Activated naive CD8-positive, alpha-beta T cell treated with anti-CD3 and anti-CD28 coated beads, Interleukin-2, amount 10 ng/mL, durations not matched to agents 7 days and 5 days (primary cell): ENCODE results near the gene NCOA7. TPM values are rescaled to one million over a fixed set of nuclear protein-coding genes. Genes with fewer than 3 reads are reported as not detected.

Source experiments
- ATAC-seq: fragments of 150-1000 bp; cut with Tn5 transposase; one replicate; pipeline ENCODE4 v1.10.0; 2021; ENCODE audit warnings: low read depth, moderate library complexity
- POLR2A ChIA-PET: fragments of 350-600 bp; sonication (Branson Sonifier 250); formaldehyde crosslinking; loops from one replicate; lab custom pipeline; 2021; ENCODE audit warnings: antibody characterized with exemption; lab: Charles Lee
- DNase-seq: peaks from one replicate; pipeline ENCODE4 v3.0.0; 2021
- H3K27ac Mint-ChIP-seq: one replicate; pipeline ENCODE4 v1.8.0; 2022; ENCODE audit warnings: mild to moderate bottlenecking, mixed read lengths
- H3K27me3 Mint-ChIP-seq: one replicate; pipeline ENCODE4 v1.8.0; 2022; ENCODE audit warnings: mild to moderate bottlenecking, moderate library complexity, mixed read lengths
- H3K36me3 Mint-ChIP-seq: one replicate; pipeline ENCODE4 v1.8.0; 2021; ENCODE audit warnings: mild to moderate bottlenecking, mixed read lengths
- H3K4me1 Mint-ChIP-seq: one replicate; pipeline ENCODE4 v1.8.0; 2021; ENCODE audit warnings: mixed read lengths
- H3K4me3 Mint-ChIP-seq: one replicate; pipeline ENCODE4 v1.8.0; 2022; ENCODE audit warnings: mild to moderate bottlenecking, moderate library complexity, mixed read lengths
- H3K9me3 Mint-ChIP-seq: one replicate; pipeline ENCODE4 v1.8.0; 2021; ENCODE audit warnings: mixed read lengths
- total RNA-seq, 2 experiments: library from RNA; stranded (reverse); gene quantifications; one replicate each; pipeline ENCODE4 v1.2.3, GENCODE V29; 2021

Gene NCOA7
- total RNA-seq, 2 experiments from 2014 or later: 51.1 to 58.6 TPM

DNA sequence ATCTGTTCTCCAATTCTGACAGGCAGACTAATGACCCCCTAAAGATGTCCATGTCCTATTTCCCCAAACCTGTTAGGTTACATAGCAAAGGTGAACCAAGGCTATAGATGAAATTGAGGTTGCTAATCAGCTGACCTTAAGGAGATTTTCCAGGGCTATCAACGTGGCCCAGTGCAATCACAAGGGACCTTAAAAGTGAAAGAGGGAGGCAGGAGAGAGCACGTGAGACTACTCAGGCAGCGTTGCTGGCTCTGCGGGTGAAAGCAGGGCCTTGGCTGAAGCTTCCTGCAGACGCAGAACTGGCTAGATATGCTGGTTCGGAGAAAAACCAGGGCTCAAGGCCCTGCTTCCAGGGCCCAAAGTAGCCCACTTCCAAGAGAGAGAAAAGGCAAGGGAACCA lies 78.7 kb downstream of the NCOA7 start:
- H3K27me3 Mint-ChIP-seq: no peaks in the 10 kb centered on the region
- H3K4me1 Mint-ChIP-seq: peaks cover 2% of the 10 kb centered on the region
- H3K9me3 Mint-ChIP-seq: no peaks in the 10 kb centered on the region
- ATAC-seq (no peak), DNase-seq (no peak)
- peaks cover 10% of the 10 kb centered on the region for H3K36me3 Mint-ChIP-seq
- POLR2A ChIA-PET: no interaction called here
- H3K27ac Mint-ChIP-seq: no peak overlapping the region
- no peak overlapping the region for H3K4me3 Mint-ChIP-seq

DNA sequence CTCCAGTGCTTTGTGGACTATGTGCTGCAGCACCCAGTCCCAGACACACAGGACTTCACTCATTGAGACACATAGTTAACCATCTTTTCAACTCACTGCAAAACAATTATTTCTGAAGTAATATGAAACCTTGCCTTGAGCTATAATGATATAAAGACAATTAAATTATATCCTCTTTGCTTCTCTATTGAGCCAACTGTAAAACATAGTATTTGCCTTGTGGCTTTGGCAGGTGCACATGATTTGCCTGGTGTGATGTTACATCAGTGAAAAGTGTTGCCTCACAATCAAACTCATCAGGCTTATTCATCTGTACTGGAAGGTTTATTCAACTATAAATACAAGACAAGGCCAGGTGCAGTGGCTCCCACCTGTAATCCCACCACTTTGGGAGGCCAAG lies 80.6 kb downstream of the NCOA7 start:
- H3K36me3 Mint-ChIP-seq: peaks cover 16% of the 10 kb centered on the region
- DNase-seq: no peak
- POLR2A ChIA-PET: interaction anchor here (0.6 kb wide), 1 partner anchor 97 kb away, joined by 4 read pairs; no protein-coding TSS in a partner anchor
- H3K4me3 Mint-ChIP-seq: no peak overlapping the region
- H3K9me3 Mint-ChIP-seq: no peaks in the 10 kb centered on the region
- ATAC-seq: no peak
- H3K27me3 Mint-ChIP-seq: no peaks in the 10 kb centered on the region
- H3K4me1 Mint-ChIP-seq: peaks cover 2% of the 10 kb centered on the region
- H3K27ac Mint-ChIP-seq: no peak overlapping the region

DNA sequence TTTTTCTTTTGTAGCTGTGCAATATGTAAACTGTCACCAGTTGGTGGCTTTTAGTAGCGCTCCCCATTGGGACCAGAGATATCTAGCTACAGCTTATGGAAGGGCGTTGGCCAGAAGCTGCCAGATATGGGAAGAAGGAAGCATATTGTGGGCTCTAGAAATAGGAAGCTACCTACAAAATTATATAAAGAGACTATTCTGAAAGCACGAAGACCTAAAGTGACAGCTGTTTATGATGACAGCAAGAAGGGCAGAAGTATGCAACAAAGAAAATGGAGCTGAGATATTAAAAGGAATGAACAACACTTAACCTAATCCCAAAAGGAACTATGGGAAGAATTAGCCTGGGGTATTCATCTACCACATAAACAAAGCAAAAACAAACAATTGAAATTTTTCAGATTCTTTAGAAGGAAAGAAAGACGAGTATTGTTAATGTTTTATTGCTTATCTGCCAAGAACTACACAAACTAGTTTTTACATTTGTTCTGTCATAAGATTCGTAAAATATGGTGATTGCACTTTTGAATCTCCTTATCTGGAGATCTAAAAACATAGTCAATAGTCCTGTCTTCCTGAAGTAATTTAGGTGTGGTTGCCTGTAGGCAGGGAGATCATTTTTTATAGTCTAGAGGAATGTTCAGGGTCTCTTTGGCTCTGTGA lies 81.6 kb downstream of the NCOA7 start:
- Mint-ChIP-seq H3K4me3 (no peak overlapping the region), H3K27me3 (no peaks in the 10 kb centered on the region), H3K4me1 (peaks cover 2% of the 10 kb centered on the region), H3K27ac (no peak overlapping the region), H3K36me3 (peaks cover 17% of the 10 kb centered on the region), H3K9me3 (no peaks in the 10 kb centered on the region)
- ATAC-seq (no peak), DNase-seq (no peak)
- POLR2A ChIA-PET: no interaction called here

DNA sequence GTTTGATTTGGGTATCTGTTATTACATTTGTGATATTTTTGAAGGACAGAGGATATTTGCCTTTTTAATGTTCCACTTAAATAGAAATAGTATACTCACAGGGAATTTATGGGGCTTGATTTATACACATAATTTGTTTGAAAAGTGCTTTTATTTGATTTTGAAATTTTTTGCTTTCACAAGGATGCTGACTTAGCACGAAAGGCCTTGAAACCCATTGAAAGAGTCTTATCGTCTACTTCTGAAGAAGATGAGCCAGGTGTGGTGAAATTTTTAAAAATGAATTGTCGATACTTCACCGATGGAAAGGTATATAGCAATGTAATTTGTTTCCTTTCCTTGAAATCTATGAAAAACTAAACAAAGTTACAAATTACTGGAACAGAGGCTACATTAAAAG lies 91.5 kb downstream of the NCOA7 start:
- no peaks in the 10 kb centered on the region for H3K27me3 Mint-ChIP-seq
- ATAC-seq (no peak), DNase-seq (no peak)
- H3K9me3 Mint-ChIP-seq: no peaks in the 10 kb centered on the region
- peaks cover 2% of the 10 kb centered on the region for H3K4me1 Mint-ChIP-seq
- peaks cover 25% of the 10 kb centered on the region for H3K36me3 Mint-ChIP-seq
- no peak overlapping the region for H3K27ac Mint-ChIP-seq
- H3K4me3 Mint-ChIP-seq: no peak overlapping the region
- POLR2A ChIA-PET: no interaction called here

DNA sequence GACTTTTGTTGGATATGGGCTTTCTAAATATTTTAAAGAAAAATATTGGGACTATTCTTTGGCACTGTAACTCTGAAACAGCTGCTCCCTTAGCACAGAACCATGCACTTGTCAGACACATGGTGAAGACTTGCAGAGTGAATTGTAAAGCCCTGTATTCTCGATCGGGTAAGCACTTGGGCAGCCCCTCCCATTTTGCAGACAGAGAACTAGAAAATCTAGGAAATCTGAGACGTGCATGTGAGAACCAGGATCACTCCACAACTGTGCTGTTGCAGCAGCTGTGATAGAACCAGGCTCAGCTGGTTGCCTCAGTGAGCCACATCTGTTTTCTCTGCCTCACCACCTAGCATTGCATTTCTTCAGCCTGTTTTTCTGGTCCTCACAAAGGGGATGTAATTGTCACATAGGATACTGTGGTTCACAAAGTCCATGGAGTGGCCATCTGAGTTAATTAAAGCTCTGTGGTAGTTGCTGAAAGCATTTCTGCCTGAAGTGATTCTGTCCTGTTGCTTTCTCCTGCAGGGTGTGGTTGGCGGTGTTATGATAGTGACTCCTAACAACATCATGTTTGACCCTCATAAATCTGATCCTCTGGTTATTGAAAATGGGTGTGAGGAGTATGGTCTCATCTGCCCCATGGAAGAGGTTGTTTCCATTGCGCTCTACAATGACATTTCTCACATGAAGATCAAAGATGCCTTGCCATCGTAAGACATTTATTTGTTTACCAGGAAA lies 94.0 kb downstream of the NCOA7 start:
- ATAC-seq: no peak
- H3K27ac Mint-ChIP-seq: peak overlapping the region; percentile 1
- H3K4me1 Mint-ChIP-seq: peaks cover 3% of the 10 kb centered on the region
- no peaks in the 10 kb centered on the region for H3K27me3 Mint-ChIP-seq
- POLR2A ChIA-PET: no interaction called here
- H3K36me3 Mint-ChIP-seq: peaks cover 31% of the 10 kb centered on the region
- DNase-seq: no peak
- no peaks in the 10 kb centered on the region for H3K9me3 Mint-ChIP-seq
- no peak overlapping the region for H3K4me3 Mint-ChIP-seq

DNA sequence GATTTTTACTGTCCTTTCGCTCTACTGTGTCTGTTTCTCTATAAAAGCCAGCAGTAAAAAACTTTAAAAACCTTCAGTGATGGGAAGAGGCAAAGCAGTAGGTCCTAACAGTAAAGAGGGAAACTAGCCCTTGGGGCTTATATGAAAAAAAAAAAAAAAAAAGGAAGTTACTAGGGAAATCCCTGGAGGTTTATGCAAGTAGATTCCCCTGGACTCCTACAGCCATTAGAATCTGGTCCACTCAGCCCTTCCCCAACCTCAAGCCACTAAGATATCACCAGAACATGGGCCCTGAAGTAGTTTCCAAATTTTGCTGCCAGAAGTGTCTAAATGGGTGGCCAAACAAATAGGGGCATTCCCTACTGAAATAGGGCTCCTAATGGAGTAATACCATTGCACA lies 95.3 kb downstream of the NCOA7 start:
- H3K36me3 Mint-ChIP-seq: peaks cover 29% of the 10 kb centered on the region
- peaks cover 3% of the 10 kb centered on the region for H3K4me1 Mint-ChIP-seq
- POLR2A ChIA-PET: no interaction called here

DNA sequence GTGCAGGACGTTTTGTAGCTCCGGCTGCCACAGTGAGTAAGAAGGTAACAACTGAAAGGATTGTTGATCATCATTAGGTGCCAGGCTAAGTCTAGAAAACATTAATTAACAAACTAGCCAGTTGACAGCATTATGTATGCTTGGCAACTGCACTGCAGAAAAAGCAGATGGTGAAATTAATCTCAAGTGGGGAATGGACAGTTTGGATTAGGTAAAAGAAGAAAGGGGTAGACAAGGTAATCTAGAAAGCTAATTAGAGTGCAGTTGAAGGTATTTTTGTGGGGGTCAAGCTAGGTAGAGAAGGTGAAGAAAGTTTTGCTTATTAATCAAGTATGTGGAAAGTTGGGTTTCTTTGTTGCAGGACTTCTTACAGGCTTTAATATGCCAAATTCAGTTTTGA lies 96.2 kb downstream of the NCOA7 start:
- POLR2A ChIA-PET: no interaction called here
- H3K27ac Mint-ChIP-seq: no peak overlapping the region

More for the DNA sequence above, 95.3 kb downstream of the NCOA7 start:
- Mint-ChIP-seq H3K27ac (no peak overlapping the region), H3K4me3 (no peak overlapping the region), H3K9me3 (no peaks in the 10 kb centered on the region), H3K27me3 (no peaks in the 10 kb centered on the region)
- ATAC-seq (no peak), DNase-seq (no peak)

DNA sequence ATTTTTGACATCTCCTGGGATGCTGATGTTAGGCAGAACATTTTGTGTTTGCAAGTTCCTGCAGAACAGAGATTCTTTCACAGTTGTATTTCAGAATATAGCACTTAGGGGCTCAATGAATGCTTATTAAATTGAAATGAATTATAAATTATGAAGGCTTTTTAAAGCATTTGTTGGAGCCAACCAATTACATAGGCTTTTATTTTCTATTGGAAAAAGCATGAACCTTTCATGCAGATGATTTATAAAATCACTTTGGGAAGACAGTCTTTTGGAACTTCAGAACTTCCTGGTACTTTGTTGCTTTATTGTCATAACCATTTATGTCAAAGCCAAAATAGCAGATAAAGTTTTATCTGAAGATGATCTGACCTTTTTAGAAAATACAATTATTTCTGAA lies 96.6 kb downstream of the NCOA7 start:
- DNase-seq (no peak), ATAC-seq (no peak)
- H3K36me3 Mint-ChIP-seq: peaks cover 27% of the 10 kb centered on the region
- H3K4me1 Mint-ChIP-seq: peaks cover 3% of the 10 kb centered on the region
- no peak overlapping the region for H3K4me3 Mint-ChIP-seq
- H3K27me3 Mint-ChIP-seq: no peaks in the 10 kb centered on the region
- H3K9me3 Mint-ChIP-seq: no peaks in the 10 kb centered on the region
- POLR2A ChIA-PET: no interaction called here
- no peak overlapping the region for H3K27ac Mint-ChIP-seq

More for the DNA sequence above, 96.2 kb downstream of the NCOA7 start:
- DNase-seq (no peak), ATAC-seq (no peak)
- H3K36me3 Mint-ChIP-seq: peaks cover 30% of the 10 kb centered on the region
- H3K27me3 Mint-ChIP-seq: no peaks in the 10 kb centered on the region
- H3K4me1 Mint-ChIP-seq: peaks cover 3% of the 10 kb centered on the region
- H3K4me3 Mint-ChIP-seq: no peak overlapping the region
- H3K9me3 Mint-ChIP-seq: no peaks in the 10 kb centered on the region

DNA sequence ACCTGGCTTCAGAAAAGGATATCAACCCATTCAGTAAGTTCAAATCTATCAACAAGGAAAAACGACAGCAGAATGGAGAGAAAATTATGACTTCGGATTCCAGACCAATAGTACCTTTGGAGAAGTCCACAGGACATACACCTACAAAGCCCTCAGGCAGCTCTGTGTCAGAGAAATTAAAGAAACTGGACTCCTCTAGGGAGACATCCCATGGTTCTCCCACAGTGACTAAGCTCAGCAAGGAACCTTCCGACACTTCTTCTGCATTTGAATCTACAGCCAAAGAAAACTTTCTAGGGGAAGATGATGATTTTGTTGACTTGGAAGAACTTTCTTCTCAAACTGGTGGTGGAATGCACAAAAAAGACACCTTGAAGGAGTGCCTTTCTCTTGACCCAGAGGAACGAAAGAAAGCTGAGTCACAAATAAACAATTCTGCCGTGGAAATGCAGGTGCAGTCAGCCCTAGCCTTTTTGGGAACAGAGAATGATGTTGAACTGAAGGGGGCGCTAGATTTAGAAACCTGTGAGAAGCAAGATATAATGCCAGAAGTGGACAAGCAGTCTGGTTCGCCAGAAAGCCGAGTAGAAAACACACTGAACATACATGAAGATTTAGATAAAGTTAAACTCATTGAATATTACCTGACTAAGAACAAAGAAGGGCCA lies 98.4 kb downstream of the NCOA7 start:
- Mint-ChIP-seq H3K27ac (no peak overlapping the region), H3K27me3 (no peaks in the 10 kb centered on the region), H3K4me1 (peaks cover 3% of the 10 kb centered on the region), H3K9me3 (no peaks in the 10 kb centered on the region), H3K36me3 (peaks cover 20% of the 10 kb centered on the region), H3K4me3 (no peak overlapping the region)
- ATAC-seq (no peak), DNase-seq (no peak)
- POLR2A ChIA-PET: no interaction called here

DNA sequence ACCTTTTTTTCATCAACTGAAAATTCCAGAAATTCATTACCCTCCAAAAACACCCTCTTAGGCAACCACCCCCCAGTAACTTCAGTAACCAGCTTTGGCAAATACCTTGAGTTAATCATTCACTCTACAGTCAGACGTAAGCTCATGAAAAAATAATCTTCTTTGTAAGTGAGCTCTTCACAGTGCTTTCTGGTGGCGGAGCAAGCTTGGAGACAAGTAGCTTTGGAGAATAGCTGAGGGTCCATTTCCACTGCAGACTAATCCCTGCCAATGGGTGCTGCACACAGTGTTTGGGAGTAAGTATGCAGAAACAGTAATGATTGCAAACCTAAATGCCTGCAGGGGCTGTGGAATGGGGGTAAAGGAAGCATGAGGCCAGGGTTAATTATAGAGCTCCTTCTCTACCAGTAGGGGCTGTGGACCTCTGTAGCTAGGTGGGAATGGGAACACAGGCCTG lies 109.0 kb downstream of the NCOA7 start:
- H3K36me3 Mint-ChIP-seq: peaks cover 8% of the 10 kb centered on the region
- no peak overlapping the region for H3K27ac Mint-ChIP-seq
- DNase-seq (no peak), ATAC-seq (no peak)
- no peaks in the 10 kb centered on the region for H3K27me3 Mint-ChIP-seq
- no peaks in the 10 kb centered on the region for H3K9me3 Mint-ChIP-seq
- POLR2A ChIA-PET: no interaction called here
- H3K4me3 Mint-ChIP-seq: no peak overlapping the region
- H3K4me1 Mint-ChIP-seq: peaks cover 13% of the 10 kb centered on the region

DNA sequence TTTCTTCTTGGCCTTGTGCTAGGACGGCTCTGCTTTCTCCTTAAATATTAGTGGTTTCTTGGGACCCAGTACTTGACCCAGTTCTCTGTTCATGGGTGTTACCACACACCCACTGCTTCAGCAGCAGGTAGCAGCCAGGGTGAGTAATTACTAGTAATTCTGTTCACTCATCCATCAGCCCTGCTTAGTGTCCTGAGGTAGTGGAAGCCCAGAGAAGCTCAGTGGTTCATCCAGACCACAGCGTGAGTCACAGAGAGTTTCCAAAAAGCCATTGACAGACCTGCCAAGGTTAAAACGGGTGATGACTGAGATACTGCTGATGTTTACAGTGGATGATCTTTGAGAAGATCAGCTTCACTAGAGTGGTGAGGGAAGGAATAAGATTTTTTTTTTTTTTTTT lies 114.1 kb downstream of the NCOA7 start:
- no peak overlapping the region for H3K4me3 Mint-ChIP-seq
- no peaks in the 10 kb centered on the region for H3K27me3 Mint-ChIP-seq
- ATAC-seq (peak; percentile 67), DNase-seq (no peak)
- POLR2A ChIA-PET: interaction anchor here (0.6 to 1.5 kb wide), 4 partner anchors 14 to 114 kb away, joined by 3 to 6 read pairs (median 4); partner anchors contain the start of gene NCOA7
- peaks cover 27% of the 10 kb centered on the region for H3K4me1 Mint-ChIP-seq
- H3K27ac Mint-ChIP-seq: peak overlapping the region; percentile 18
- peaks cover 11% of the 10 kb centered on the region for H3K36me3 Mint-ChIP-seq
- no peaks in the 10 kb centered on the region for H3K9me3 Mint-ChIP-seq

DNA sequence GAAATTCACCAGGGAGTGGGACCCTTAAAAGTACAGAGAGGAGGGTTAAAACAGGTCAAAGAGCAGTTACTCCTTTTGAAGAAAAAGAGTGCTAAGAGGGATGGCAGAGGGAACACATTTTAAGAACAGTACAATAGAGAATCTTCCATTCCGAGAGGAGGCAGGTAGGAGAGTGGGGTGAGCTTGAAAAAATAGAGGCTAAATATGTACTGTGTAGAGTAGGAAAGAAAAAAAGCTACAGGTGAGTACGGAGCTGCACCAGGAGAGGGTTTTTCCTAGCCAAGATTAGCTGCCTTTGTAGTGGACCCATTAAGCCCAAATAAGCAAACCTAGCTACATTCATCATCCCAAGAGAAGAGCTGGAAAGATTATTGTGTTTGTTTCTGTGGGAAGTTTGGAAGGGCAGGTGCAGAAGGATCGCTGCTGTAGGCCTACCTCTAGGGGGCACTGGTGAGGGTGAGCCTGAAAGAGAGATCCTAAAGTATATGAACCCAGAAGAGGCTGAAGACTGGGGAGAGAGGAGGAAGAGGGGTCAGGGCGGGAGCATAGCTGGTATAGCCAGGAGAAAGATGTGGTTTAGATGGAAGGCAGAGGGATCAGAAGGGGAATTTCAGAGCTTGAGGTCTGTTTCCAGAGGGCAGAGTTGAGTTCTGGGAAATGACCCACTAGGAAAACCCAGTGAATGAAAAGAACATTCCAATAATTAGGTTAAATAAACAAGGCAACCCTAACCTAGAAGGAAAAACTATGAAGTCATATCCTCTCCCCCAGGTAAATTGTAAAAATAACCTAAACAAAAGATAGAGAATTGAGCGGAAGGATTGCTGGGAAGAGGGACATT lies 115.6 kb downstream of the NCOA7 start:
- ATAC-seq (peak; percentile 49), DNase-seq (no peak)
- Mint-ChIP-seq H3K9me3 (no peaks in the 10 kb centered on the region), H3K27ac (no peak overlapping the region), H3K27me3 (no peaks in the 10 kb centered on the region), H3K36me3 (peaks cover 17% of the 10 kb centered on the region), H3K4me1 (peaks cover 35% of the 10 kb centered on the region), H3K4me3 (no peak overlapping the region)
- POLR2A ChIA-PET: interaction anchor here (0.6 kb wide), 1 partner anchor 19 kb away, joined by 3 read pairs; no protein-coding TSS in a partner anchor

DNA sequence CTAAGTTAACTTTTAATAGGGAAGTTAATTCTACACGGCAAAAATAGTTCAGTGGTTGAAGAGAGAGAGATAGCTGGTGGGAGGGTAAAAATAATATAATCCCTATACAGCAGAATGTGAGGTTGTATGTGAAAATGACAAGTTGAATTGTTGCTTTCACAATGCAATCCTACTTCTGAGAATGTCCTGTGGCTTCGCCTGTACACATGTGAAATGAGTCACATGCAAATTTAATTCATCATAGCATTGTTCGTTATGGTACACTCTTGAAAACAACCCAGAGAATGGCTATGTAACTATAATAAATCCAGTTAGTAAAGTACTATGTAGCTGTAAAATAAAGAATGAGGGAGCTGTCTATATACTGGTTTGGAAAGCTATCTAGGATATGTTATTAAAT lies 119.8 kb downstream of the NCOA7 start:
- Mint-ChIP-seq H3K4me3 (no peak overlapping the region), H3K9me3 (no peaks in the 10 kb centered on the region), H3K4me1 (peaks cover 19% of the 10 kb centered on the region), H3K36me3 (peaks cover 14% of the 10 kb centered on the region), H3K27me3 (no peaks in the 10 kb centered on the region), H3K27ac (peak overlapping the region; percentile 15)
- no peak for DNase-seq
- POLR2A ChIA-PET: interaction anchor here (0.9 kb wide), 1 partner anchor 9 kb away, joined by 3 read pairs; no protein-coding TSS in a partner anchor
- ATAC-seq: peak; percentile 56
